Activated naive CD8-positive, alpha-beta T cell treated with anti-CD3 and anti-CD28 coated beads, Interleukin-2, amount 50 U/mL, for 24 hours (primary cell): ENCODE data around the gene POMT1.
A peak's percentile ranks its signal among the peaks of the same experiment; 100 is the strongest.
"Not testable (repeated sequence)": the region's sequence is repeated elsewhere in the genome, so short reads cannot be mapped to it uniquely, and the experiment has no call there.

Source experiments
- ATAC-seq: fragments of 150-1000 bp; cut with Tn5 transposase; one replicate; pipeline ENCODE4 v1.10.0; 2021
- DNase-seq: peaks from one replicate; pipeline ENCODE4 v3.0.0; 2021
- H3K27ac Mint-ChIP-seq: one replicate; pipeline ENCODE4 v1.8.0; 2021; ENCODE audit warnings: mild to moderate bottlenecking, mixed read lengths
- H3K27me3 Mint-ChIP-seq: one replicate; pipeline ENCODE4 v1.8.0; 2021; ENCODE audit warnings: mixed read lengths
- H3K36me3 Mint-ChIP-seq: one replicate; pipeline ENCODE4 v1.8.0; 2021; ENCODE audit warnings: low read depth, mixed read lengths
- H3K4me1 Mint-ChIP-seq: one replicate; pipeline ENCODE4 v1.8.0; 2021; ENCODE audit warnings: mixed read lengths
- H3K4me3 Mint-ChIP-seq: one replicate; pipeline ENCODE4 v1.8.0; 2021; ENCODE audit warnings: mild to moderate bottlenecking, moderate library complexity, mixed read lengths
- H3K9me3 Mint-ChIP-seq: one replicate; pipeline ENCODE4 v1.8.0; 2021; ENCODE audit warnings: mixed read lengths

The POMT1 gene

GRCh38 chr9:131537946-131538345, 35.2 kb downstream of the POMT1 start:
- DNase-seq = no peak
- H3K36me3 Mint-ChIP-seq = no peaks in the 10 kb centered on the region
- H3K27ac Mint-ChIP-seq = no peak overlapping the region
- H3K27me3 Mint-ChIP-seq = no peaks in the 10 kb centered on the region
- ATAC-seq = no peak
- H3K4me1 Mint-ChIP-seq = peaks cover 25% of the 10 kb centered on the region
- peaks cover 8% of the 10 kb centered on the region for H3K9me3 Mint-ChIP-seq
- H3K4me3 Mint-ChIP-seq = no peak overlapping the region

- Mint-ChIP-seq H3K9me3 (peaks cover 20% of the 10 kb centered on the region), H3K4me1 (peaks cover 21% of the 10 kb centered on the region), H3K27ac (no peak overlapping the region), H3K27me3 (peaks cover 5% of the 10 kb centered on the region), H3K36me3 (peaks cover 6% of the 10 kb centered on the region), H3K4me3 (no peak overlapping the region)
- no peak for DNase-seq
- no peak for ATAC-seq
These were observed 36.7 kb downstream of the POMT1 start for GRCh38 chr9:131539223-131539923.

GRCh38 chr9:131543141-131543540, 40.4 kb downstream of the POMT1 start:
- peaks cover 31% of the 10 kb centered on the region for H3K27me3 Mint-ChIP-seq
- ATAC-seq = no peak
- no peak overlapping the region for H3K4me3 Mint-ChIP-seq

GRCh38 chr9:131545003-131545785, 42.5 kb downstream of the POMT1 start, which contains the start of gene PRRT1B:
Gene PRRT1B (plus strand): TSS chr9:131545523. CDS start chr9:131545616, 93 bp downstream.
- no peak for ATAC-seq
- Mint-ChIP-seq H3K27ac (no peak within 1 kb of the TSS), H3K4me1 (peaks cover 18% of the 10 kb centered on the region), H3K36me3 (peaks cover 15% of the 10 kb centered on the region), H3K9me3 (peaks cover 27% of the 10 kb centered on the region), H3K27me3 (peaks cover 50% of the 10 kb centered on the region), H3K4me3 (no peak within 1 kb of the TSS)
- no peak for DNase-seq

More at GRCh38 chr9:131543141-131543540, 40.4 kb downstream of the POMT1 start:
- H3K9me3 Mint-ChIP-seq = peaks cover 24% of the 10 kb centered on the region
- DNase-seq = no peak
- no peak overlapping the region for H3K27ac Mint-ChIP-seq
- H3K36me3 Mint-ChIP-seq = peaks cover 13% of the 10 kb centered on the region
- peaks cover 26% of the 10 kb centered on the region for H3K4me1 Mint-ChIP-seq

- Mint-ChIP-seq H3K9me3 (peaks cover 27% of the 10 kb centered on the region), H3K4me1 (peaks cover 13% of the 10 kb centered on the region), H3K27ac (no peak overlapping the region), H3K36me3 (peaks cover 15% of the 10 kb centered on the region), H3K4me3 (no peak overlapping the region), H3K27me3 (peaks cover 50% of the 10 kb centered on the region)
- DNase-seq = no peak
- ATAC-seq = no peak
These were observed 43.1 kb downstream of the POMT1 start for GRCh38 chr9:131545786-131546335.

- Mint-ChIP-seq H3K4me3 (peak overlapping the region; percentile 63), H3K36me3 (peaks cover 15% of the 10 kb centered on the region), H3K4me1 (peaks cover 13% of the 10 kb centered on the region), H3K27me3 (peaks cover 50% of the 10 kb centered on the region), H3K9me3 (peaks cover 27% of the 10 kb centered on the region), H3K27ac (no peak overlapping the region)
- DNase-seq (no peak), ATAC-seq (no peak)
These were observed 43.8 kb downstream of the POMT1 start for GRCh38 chr9:131546336-131547084.

- ATAC-seq, H3K9me3 Mint-ChIP-seq, DNase-seq, H3K4me3 Mint-ChIP-seq, H3K27ac Mint-ChIP-seq: not testable (repeated sequence)
- peaks cover 13% of the 10 kb centered on the region for H3K4me1 Mint-ChIP-seq
- peaks cover 10% of the 10 kb centered on the region for H3K36me3 Mint-ChIP-seq
- H3K27me3 Mint-ChIP-seq = peaks cover 57% of the 10 kb centered on the region
These were observed 46.5 kb downstream of the POMT1 start for GRCh38 chr9:131549186-131549585.

GRCh38 chr9:131550465-131550864, 47.7 kb downstream of the POMT1 start:
- not testable (repeated sequence) for H3K9me3 Mint-ChIP-seq, ATAC-seq, H3K27ac Mint-ChIP-seq, H3K36me3 Mint-ChIP-seq, DNase-seq, H3K4me3 Mint-ChIP-seq
- Mint-ChIP-seq H3K4me1 (peaks cover 12% of the 10 kb centered on the region), H3K27me3 (peaks cover 54% of the 10 kb centered on the region)

GRCh38 chr9:131552030-131552429, 49.3 kb downstream of the POMT1 start:
- peaks cover 2% of the 10 kb centered on the region for H3K36me3 Mint-ChIP-seq
- peaks cover 4% of the 10 kb centered on the region for H3K9me3 Mint-ChIP-seq
- no peak overlapping the region for H3K27ac Mint-ChIP-seq
- DNase-seq = no peak
- peaks cover 58% of the 10 kb centered on the region for H3K27me3 Mint-ChIP-seq
- no peak overlapping the region for H3K4me3 Mint-ChIP-seq
- peaks cover 7% of the 10 kb centered on the region for H3K4me1 Mint-ChIP-seq
- no peak for ATAC-seq

- peaks cover 36% of the 10 kb centered on the region for H3K27me3 Mint-ChIP-seq
These were observed 51.5 kb downstream of the POMT1 start for GRCh38 chr9:131554087-131554842.

GRCh38 chr9:131554843-131555351, 52.2 kb downstream of the POMT1 start:
- Mint-ChIP-seq H3K4me3 (no peak overlapping the region), H3K36me3 (no peaks in the 10 kb centered on the region), H3K27me3 (peaks cover 30% of the 10 kb centered on the region), H3K4me1 (no peaks in the 10 kb centered on the region), H3K27ac (no peak overlapping the region), H3K9me3 (no peaks in the 10 kb centered on the region)
- DNase-seq (no peak), ATAC-seq (no peak)

More at GRCh38 chr9:131554087-131554842, 51.5 kb downstream of the POMT1 start:
- no peaks in the 10 kb centered on the region for H3K9me3 Mint-ChIP-seq
- no peak overlapping the region for H3K4me3 Mint-ChIP-seq
- H3K36me3 Mint-ChIP-seq = no peaks in the 10 kb centered on the region
- peak; percentile 64 for ATAC-seq
- DNase-seq = no peak
- H3K4me1 Mint-ChIP-seq = no peaks in the 10 kb centered on the region
- H3K27ac Mint-ChIP-seq = no peak overlapping the region

- DNase-seq (no peak), ATAC-seq (no peak)
- no peaks in the 10 kb centered on the region for H3K4me1 Mint-ChIP-seq
- H3K9me3 Mint-ChIP-seq = no peaks in the 10 kb centered on the region
- peaks cover 28% of the 10 kb centered on the region for H3K27me3 Mint-ChIP-seq
- no peaks in the 10 kb centered on the region for H3K36me3 Mint-ChIP-seq
- H3K27ac Mint-ChIP-seq = no peak overlapping the region
- no peak overlapping the region for H3K4me3 Mint-ChIP-seq
These were observed 53.3 kb downstream of the POMT1 start for GRCh38 chr9:131555841-131556673.
